ELR (cell line): ENCODE measurements around the gene ANKHD1.
"Not testable (repeated sequence)": the region's sequence is repeated elsewhere in the genome, so short reads cannot be mapped to it uniquely, and the experiment has no call there.

Experiments used
- DNase-seq: peaks from one replicate; pipeline ENCODE4 v3.0.0-alpha.2; 2015; ENCODE audit warnings: low read depth

The ANKHD1 gene

GRCh38 chr5:140561753-140562523, 160.3 kb downstream of the ANKHD1 start:
- DNase-seq, result no peak

GRCh38 chr5:140563596-140563995, 162.0 kb downstream of the ANKHD1 start:
- DNase-seq, result no peak

GRCh38 chr5:140564196-140565023, 162.8 kb downstream of the ANKHD1 start, which contains the start of the genes APBB3 and SLC35A4:
Gene APBB3 (minus strand): TSS chr5:140564598. CDS start chr5:140564245, 353 bp downstream.
Gene SLC35A4 (plus strand): TSS chr5:140564828. CDS start chr5:140567170, 2,342 bp downstream.
- DNase-seq, result peak; percentile 99

- peak; percentile 66 for DNase-seq
These were observed 163.6 kb downstream of the ANKHD1 start for GRCh38 chr5:140565024-140565779.

- DNase-seq, result peak; percentile 28
These were observed 164.1 kb downstream of the ANKHD1 start for GRCh38 chr5:140565780-140566095.

- no peak for DNase-seq
These were observed 165.0 kb downstream of the ANKHD1 start for GRCh38 chr5:140566665-140567064.

- no peak for DNase-seq
These were observed 165.6 kb downstream of the ANKHD1 start for GRCh38 chr5:140567136-140567818.

- no peak for DNase-seq
These were observed 166.2 kb downstream of the ANKHD1 start for GRCh38 chr5:140567871-140568270.

GRCh38 chr5:140568443-140569063, 166.9 kb downstream of the ANKHD1 start:
- DNase-seq, result no peak

- DNase-seq, result no peak
These were observed 167.6 kb downstream of the ANKHD1 start for GRCh38 chr5:140569197-140569596.

GRCh38 chr5:140570058-140570457, 168.4 kb downstream of the ANKHD1 start:
- DNase-seq, result no peak

GRCh38 chr5:140570488-140570887, 168.9 kb downstream of the ANKHD1 start:
- DNase-seq, result no peak

- DNase-seq, result no peak
These were observed 169.5 kb downstream of the ANKHD1 start for GRCh38 chr5:140571105-140571504.

GRCh38 chr5:140573683-140574082, 172.1 kb downstream of the ANKHD1 start:
- no peak for DNase-seq

- DNase-seq, result no peak
These were observed 172.5 kb downstream of the ANKHD1 start for GRCh38 chr5:140574165-140574564.

GRCh38 chr5:140575309-140575708, 173.7 kb downstream of the ANKHD1 start:
- DNase-seq, result peak; percentile 59

GRCh38 chr5:140576776-140577201, 175.2 kb downstream of the ANKHD1 start:
- DNase-seq, result no peak

- not testable (repeated sequence) for DNase-seq
These were observed 177.6 kb downstream of the ANKHD1 start for GRCh38 chr5:140579188-140579747.

GRCh38 chr5:140587495-140587894, 185.9 kb downstream of the ANKHD1 start:
- DNase-seq, result no peak

GRCh38 chr5:140588311-140589070, 186.9 kb downstream of the ANKHD1 start:
- no peak for DNase-seq
